GM12864 (cell line): ENCODE data around the gene DCDC2C.

ENCODE experiments used
- DNase-seq: peaks from one replicate; pipeline ENCODE4 v3.0.0-alpha.2; 2011; ENCODE audit warnings: low read depth
- H3K4me3 ChIP-seq: 2 replicates; pipeline ENCODE4 v1.5.1; 2011; ENCODE audit warnings: mild to moderate bottlenecking, low read depth, low read length, control low read depth
- CTCF ChIP-seq: IDR thresholded peaks from 2 replicates; pipeline ENCODE4 v1.5.1; 2011; ENCODE audit warnings: low read depth, mild to moderate bottlenecking, moderate library complexity, low read length, control low read depth, inconsistent platforms; ENCODE audit errors: missing control alignments

The DCDC2C gene

GRCh38 chr2:3726511-3726910 lies 23.1 kb downstream of the DCDC2C start:
- no peak for DNase-seq
- TF ChIP-seq CTCF: no peak
- no peak overlapping the region for H3K4me3 ChIP-seq

GRCh38 chr2:3727397-3728045 lies 24.1 kb downstream of the DCDC2C start:
- no peak overlapping the region for H3K4me3 ChIP-seq
- DNase-seq: no peak
- no peak for TF ChIP-seq CTCF

- no peak for DNase-seq
- TF ChIP-seq CTCF: peak; percentile 58
- H3K4me3 ChIP-seq: no peak overlapping the region
Observed at GRCh38 chr2:3728104-3729054, 25.0 kb downstream of the DCDC2C start.

GRCh38 chr2:3729055-3729448 lies 25.7 kb downstream of the DCDC2C start:
- H3K4me3 ChIP-seq: no peak overlapping the region
- no peak for TF ChIP-seq CTCF
- no peak for DNase-seq

- no peak overlapping the region for H3K4me3 ChIP-seq
- TF ChIP-seq CTCF: no peak
- DNase-seq: no peak
Observed at GRCh38 chr2:3729786-3730185, 26.4 kb downstream of the DCDC2C start.

- DNase-seq: no peak
- no peak overlapping the region for H3K4me3 ChIP-seq
- no peak for TF ChIP-seq CTCF
Observed at GRCh38 chr2:3730646-3731045, 27.3 kb downstream of the DCDC2C start.
